Mucosa of rectum (tissue), 2 donors: ENCODE measurements around the gene CCDC92B.
"Not testable (repeated sequence)": the region's sequence is repeated elsewhere in the genome, so short reads cannot be mapped to it uniquely, and the experiment has no call there.

ENCODE experiments used
- H3K27ac ChIP-seq, 2 donors: one replicate each; pipeline ENCODE4 v1.7.0; 2013; ENCODE audit warnings: inconsistent platforms in 2 of 2, low read depth in 2 of 2, low read length in 2 of 2
- H3K27me3 ChIP-seq, 2 donors: one replicate each; pipeline ENCODE4 v1.7.0; 2013; ENCODE audit warnings: low read length in 2 of 2; ENCODE audit not compliant: control insufficient read depth in 2 of 2, insufficient read depth in 2 of 2
- H3K36me3 ChIP-seq, 2 donors: one replicate each; pipeline ENCODE4 v1.7.0; 2013; ENCODE audit warnings: low read length in 2 of 2; ENCODE audit not compliant: control insufficient read depth in 2 of 2, insufficient read depth in 2 of 2
- H3K4me1 ChIP-seq, 2 donors: one replicate each; pipeline ENCODE4 v1.7.0; 2013; ENCODE audit warnings: low read length in 2 of 2, mild to moderate bottlenecking in 1 of 2; ENCODE audit not compliant: control insufficient read depth in 2 of 2, insufficient read depth in 2 of 2
- H3K4me3 ChIP-seq, 2 donors: one replicate each; pipeline ENCODE4 v1.7.0; 2013; ENCODE audit warnings: low read length in 2 of 2
- H3K9ac ChIP-seq, 2 donors: one replicate each; pipeline ENCODE4 v1.7.0; 2013; ENCODE audit warnings: low read length in 2 of 2, low read depth in 1 of 2, mild to moderate bottlenecking in 1 of 2
- H3K9me3 ChIP-seq, 2 donors: one replicate each; pipeline ENCODE4 v1.7.0; 2013; ENCODE audit warnings: low read length in 2 of 2; ENCODE audit not compliant: control insufficient read depth in 2 of 2
- donor health status: healthy.
- donor health status: Normal muscosa, but diverticular disease.

The CCDC92B gene

GRCh38 chr17:2704890-2705248 is 44.6 kb downstream of the CCDC92B start:
- no peaks in the 10 kb centered on the region for H3K27me3 ChIP-seq
- H3K9ac ChIP-seq, result no peak overlapping the region
- no peaks in the 10 kb centered on the region for H3K9me3 ChIP-seq
- H3K4me3 ChIP-seq, result no peak overlapping the region
- no peak overlapping the region for H3K27ac ChIP-seq
- H3K4me1 ChIP-seq, result peaks cover 19 to 21% of the 10 kb centered on the region in 2 donors
- peaks cover 39% of the 10 kb centered on the region in 2 donors for H3K36me3 ChIP-seq

DNA sequence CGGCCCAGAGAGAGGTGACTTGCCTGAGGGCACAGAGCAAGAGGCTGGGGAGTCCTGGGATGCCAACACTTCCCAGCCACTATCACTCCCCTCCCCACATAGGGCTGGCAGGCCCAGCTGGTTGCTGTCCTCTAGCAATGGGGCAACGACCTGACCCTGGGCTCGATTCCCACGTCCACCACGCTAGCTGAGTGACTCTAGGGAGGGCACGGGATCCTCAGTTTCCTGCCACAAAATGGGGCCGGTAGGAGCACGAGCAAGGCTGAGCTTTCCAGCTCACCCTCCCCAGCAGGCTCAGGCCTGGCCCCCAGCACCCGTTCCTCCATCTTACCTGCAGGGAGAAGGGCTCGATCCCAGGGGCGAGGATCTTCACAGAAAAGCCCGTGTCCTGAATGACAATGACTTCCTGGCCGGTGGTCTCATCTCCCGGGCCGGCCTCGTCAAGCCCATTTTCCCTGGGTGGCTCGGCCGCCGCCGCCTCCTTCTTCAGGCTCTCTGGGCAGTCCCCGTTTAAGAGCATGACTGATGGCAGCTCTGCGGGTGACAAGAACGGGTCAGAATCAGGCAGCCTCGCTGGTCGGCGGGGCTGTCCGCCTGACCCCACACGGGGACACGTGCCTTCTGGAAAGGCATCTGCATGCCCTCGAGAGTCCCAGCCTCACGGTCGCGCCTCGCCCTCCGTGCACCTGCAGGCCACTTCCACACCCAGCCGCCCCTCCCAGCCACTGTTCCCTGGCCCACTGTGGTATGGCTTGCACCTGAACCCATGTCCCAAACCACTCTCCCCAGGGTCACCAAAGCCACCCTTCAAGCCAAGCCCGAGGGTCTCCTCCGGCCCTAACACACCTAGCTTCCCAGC is 45.2 kb downstream of the CCDC92B start:
- Histone ChIP-seq H3K27me3 (no peaks in the 10 kb centered on the region), H3K4me3 (no peak overlapping the region), H3K27ac (no peak overlapping the region), H3K36me3 (peaks cover 40 to 41% of the 10 kb centered on the region in 2 donors), H3K4me1 (peaks cover 14 to 15% of the 10 kb centered on the region in 2 donors), H3K9me3 (no peaks in the 10 kb centered on the region), H3K9ac (no peak overlapping the region)

GRCh38 chr17:2703606-2704005 is 45.8 kb downstream of the CCDC92B start:
- H3K27me3 ChIP-seq, result no peaks in the 10 kb centered on the region
- peaks cover 40 to 46% of the 10 kb centered on the region in 2 donors for H3K36me3 ChIP-seq
- H3K9me3 ChIP-seq, result no peaks in the 10 kb centered on the region
- H3K27ac ChIP-seq, result no peak overlapping the region
- H3K4me1 ChIP-seq, result peaks cover 9% of the 10 kb centered on the region in 2 donors
- no peak overlapping the region for H3K9ac ChIP-seq
- H3K4me3 ChIP-seq, result no peak overlapping the region

DNA sequence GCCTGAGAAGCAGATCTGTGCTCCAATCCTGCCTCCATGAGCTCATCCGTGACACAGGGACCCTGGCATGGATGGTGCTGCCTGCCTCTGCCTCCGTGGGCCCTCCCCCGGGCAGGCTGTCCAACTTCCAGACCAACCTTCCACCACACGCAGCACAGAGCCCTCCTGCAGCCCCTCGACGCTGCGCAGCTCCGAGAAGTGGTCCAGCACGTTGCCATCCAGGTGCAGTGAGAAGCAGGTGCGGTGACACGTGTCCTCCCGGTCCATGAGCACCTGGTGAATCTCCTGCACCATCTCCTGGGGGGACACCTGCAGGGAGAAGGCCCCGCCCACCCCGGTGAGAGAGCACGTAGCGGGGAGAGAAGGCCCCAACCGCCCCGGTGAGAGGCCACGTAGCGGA is 46.3 kb downstream of the CCDC92B start:
- no peaks in the 10 kb centered on the region for H3K27me3 ChIP-seq
- peaks cover 43 to 48% of the 10 kb centered on the region in 2 donors for H3K36me3 ChIP-seq
- H3K4me1 ChIP-seq, result peaks cover 4 to 5% of the 10 kb centered on the region in 2 donors
- H3K9ac ChIP-seq, result no peak overlapping the region
- H3K4me3 ChIP-seq, result no peak overlapping the region
- H3K9me3 ChIP-seq, result no peaks in the 10 kb centered on the region
- no peak overlapping the region for H3K27ac ChIP-seq

GRCh38 chr17:2701996-2702741 is 47.3 kb downstream of the CCDC92B start:
- H3K4me1 ChIP-seq, result no peaks in the 10 kb centered on the region
- no peaks in the 10 kb centered on the region for H3K27me3 ChIP-seq
- H3K9me3 ChIP-seq, result no peaks in the 10 kb centered on the region
- H3K4me3 ChIP-seq, result no peak overlapping the region
- H3K36me3 ChIP-seq, result peaks cover 53 to 55% of the 10 kb centered on the region in 2 donors
- no peak overlapping the region for H3K27ac ChIP-seq
- no peak overlapping the region for H3K9ac ChIP-seq

GRCh38 chr17:2701161-2701995 is 48.1 kb downstream of the CCDC92B start:
- Histone ChIP-seq H3K27me3 (no peaks in the 10 kb centered on the region), H3K27ac (no peak overlapping the region), H3K9me3 (no peaks in the 10 kb centered on the region), H3K4me3 (no peak overlapping the region), H3K9ac (no peak overlapping the region), H3K4me1 (no peaks in the 10 kb centered on the region), H3K36me3 (peaks cover 59 to 61% of the 10 kb centered on the region in 2 donors)

DNA sequence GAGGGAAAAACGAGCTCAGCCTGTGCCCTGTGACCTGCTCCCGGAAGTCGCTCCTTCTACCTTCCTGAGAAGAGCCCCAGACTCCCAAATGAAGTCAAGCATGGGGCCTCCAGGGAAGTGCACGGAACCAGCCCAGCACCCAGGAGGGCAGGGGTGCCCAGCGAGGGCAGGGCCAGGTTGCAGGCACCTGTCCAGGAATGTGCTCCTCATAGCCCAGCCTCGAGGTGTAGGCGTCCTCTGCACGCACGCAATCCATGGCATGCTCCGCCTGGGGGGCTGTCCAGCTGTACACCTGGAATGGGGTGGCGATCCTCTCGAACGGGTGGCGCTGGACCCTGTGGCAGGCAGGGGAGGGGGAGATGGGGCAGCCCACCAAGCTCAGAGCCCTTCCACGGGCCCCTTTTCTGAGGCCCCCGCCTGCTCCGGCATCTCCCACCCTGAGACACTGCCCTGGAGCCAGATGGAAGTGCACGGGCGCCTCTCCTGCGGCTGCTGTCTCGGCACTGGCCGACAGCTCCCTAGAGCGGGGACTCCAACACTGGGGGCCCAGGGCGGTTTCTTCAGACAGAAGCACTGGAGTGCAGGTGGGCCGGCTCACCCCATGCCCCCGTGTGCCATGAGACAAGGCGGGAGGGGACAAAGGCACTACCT is 48.8 kb downstream of the CCDC92B start:
- Histone ChIP-seq H3K4me3 (no peak overlapping the region), H3K9me3 (no peaks in the 10 kb centered on the region), H3K9ac (no peak overlapping the region)

DNA sequence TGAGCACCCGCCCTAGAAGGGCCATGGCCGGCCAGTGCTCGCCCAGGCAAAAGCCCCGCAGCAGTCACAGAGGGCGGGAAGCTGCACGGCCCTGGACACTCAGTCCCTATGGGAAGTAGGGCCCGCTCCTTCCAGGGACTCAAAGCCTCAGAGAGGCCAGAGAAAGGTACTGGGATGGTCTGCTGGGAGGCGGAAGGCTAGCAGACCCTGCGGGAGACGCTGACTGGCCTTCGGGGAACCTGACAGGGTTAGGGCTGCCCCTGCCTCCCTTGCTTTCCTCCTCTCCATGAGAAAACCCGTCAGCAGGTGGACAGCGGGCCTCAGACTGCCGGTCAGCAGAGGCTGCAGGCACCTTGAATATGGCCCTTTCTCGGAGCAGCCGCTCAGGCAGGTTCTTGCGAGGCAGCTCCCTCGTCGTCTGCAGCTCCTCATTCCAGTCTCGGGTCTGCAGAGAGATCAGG is 49.4 kb downstream of the CCDC92B start:
- no peaks in the 10 kb centered on the region for H3K4me1 ChIP-seq
- no peak overlapping the region for H3K27ac ChIP-seq
- H3K27me3 ChIP-seq, result no peaks in the 10 kb centered on the region
- H3K36me3 ChIP-seq, result peaks cover 66 to 71% of the 10 kb centered on the region in 2 donors
- no peak overlapping the region for H3K9ac ChIP-seq
- no peaks in the 10 kb centered on the region for H3K9me3 ChIP-seq
- no peak overlapping the region for H3K4me3 ChIP-seq

More for the DNA sequence above, 48.8 kb downstream of the CCDC92B start:
- Histone ChIP-seq H3K27ac (no peak overlapping the region), H3K27me3 (no peaks in the 10 kb centered on the region), H3K4me1 (no peaks in the 10 kb centered on the region), H3K36me3 (peaks cover 62 to 68% of the 10 kb centered on the region in 2 donors)

DNA sequence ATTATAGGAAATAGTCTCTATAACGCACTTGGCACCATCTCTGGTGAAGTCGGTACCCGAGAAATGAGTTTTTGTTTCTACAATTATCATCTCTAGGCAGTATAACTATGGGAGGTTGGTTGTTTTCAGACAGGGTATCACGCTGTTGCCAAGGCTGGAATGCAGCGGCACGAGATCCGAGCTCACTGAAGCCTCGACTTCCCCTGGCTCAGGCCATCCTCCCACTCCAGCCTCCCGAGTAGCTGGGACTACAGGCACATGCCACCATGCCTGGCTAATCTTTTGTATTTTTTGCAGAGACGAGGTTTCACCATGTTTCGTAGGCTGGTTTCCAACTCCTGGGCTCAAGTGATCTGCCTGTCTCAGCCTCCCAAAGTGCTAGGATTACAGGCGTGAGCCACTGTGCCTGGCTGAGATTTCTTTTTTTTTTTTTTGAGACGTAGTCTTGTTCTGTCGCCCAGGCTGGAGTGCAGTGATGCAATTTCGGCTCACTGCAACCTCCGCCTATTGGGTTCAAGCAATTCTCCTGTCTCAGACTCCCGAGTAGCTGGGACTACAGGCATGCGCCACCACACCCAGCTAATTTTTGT is 50.1 kb downstream of the CCDC92B start:
- not testable (repeated sequence) for H3K4me3 ChIP-seq, H3K27ac ChIP-seq, H3K9ac ChIP-seq, H3K27me3 ChIP-seq, H3K4me1 ChIP-seq, H3K9me3 ChIP-seq
- peaks cover 69 to 74% of the 10 kb centered on the region in 2 donors for H3K36me3 ChIP-seq
